ENCODE results near the gene BARHL1.

BARHL1 gene

DNA sequence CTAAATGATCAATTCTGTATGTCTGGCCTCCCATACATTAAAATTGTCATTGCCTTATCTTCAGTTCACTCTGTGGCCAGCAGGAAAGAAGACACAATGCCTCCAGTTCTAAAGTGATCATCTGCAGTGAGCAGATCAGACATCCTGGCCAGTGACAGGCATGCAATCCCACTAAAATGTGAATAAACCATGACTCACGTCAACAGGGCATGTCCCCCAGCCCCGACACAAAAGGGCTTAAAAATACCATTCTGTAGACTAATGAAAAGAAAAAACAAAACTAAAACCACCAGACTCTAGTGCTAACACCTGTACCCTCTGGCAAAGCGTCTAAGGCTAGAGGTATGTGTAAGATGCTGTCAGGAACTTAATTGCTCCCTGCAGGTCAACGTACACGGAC lies 48.9 kb downstream of the BARHL1 start:
- H3K9ac ChIP-seq (ENCODE audit: insufficient read length, low read depth) = no peak overlapping the region
- TF ChIP-seq SUZ12 (IDR thresholded peaks at IDR 0.05; ENCODE audit: extremely low read depth, insufficient read depth, insufficient read length) (no peak), ZNF274 (IDR thresholded peaks at IDR 0.05; ENCODE audit: low read depth, low read length) (no peak), YY1 (IDR thresholded peaks at IDR 0.05; ENCODE audit: insufficient read depth, insufficient read length) (no peak)
- no peak overlapping the region for H3K4me3 ChIP-seq (ENCODE audit: insufficient read length, low read depth)
- no peaks in the 10 kb centered on the region for H3K9me3 ChIP-seq (ENCODE audit: insufficient read depth, low read length)
- peaks cover 60% of the 10 kb centered on the region for H3K36me3 ChIP-seq (ENCODE audit: insufficient read depth, insufficient read length, low read length)
- DNase-seq (ENCODE audit: low read depth, low spot score) = no peak
- H3K4me1 ChIP-seq (ENCODE audit: insufficient read depth, insufficient read length) = peaks cover 3% of the 10 kb centered on the region
- no peaks in the 10 kb centered on the region for H3K27me3 ChIP-seq (ENCODE audit: insufficient read depth, insufficient read length)

DNA sequence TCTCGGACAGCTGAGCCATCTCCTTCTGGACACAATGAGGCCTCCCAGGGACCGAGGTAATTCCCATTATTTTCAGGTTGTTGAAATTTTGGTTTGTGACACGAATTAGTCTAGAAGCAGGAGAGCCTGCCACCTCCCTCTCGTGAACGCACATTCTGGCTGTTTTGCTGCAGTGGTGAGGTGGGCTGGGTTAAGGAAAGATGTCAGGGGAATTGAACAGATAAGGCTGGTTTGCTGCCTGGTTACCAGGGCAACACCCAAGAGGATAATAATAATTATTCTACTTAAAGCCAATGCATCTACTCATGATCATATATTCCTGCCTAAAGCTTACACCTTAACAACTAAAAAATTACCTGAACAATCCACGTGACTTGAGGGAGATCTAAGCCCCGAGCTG lies 49.3 kb downstream of the BARHL1 start:
- no peak for DNase-seq (ENCODE audit: low read depth, low spot score)
- TF ChIP-seq SUZ12 (IDR thresholded peaks at IDR 0.05; ENCODE audit: extremely low read depth, insufficient read depth, insufficient read length) = no peak
- TF ChIP-seq YY1 (IDR thresholded peaks at IDR 0.05; ENCODE audit: insufficient read depth, insufficient read length) = no peak
- no peak for TF ChIP-seq ZNF274 (IDR thresholded peaks at IDR 0.05; ENCODE audit: low read depth, low read length)
- Histone ChIP-seq H3K27me3 (ENCODE audit: insufficient read depth, insufficient read length) (no peaks in the 10 kb centered on the region), H3K9me3 (ENCODE audit: insufficient read depth, low read length) (no peaks in the 10 kb centered on the region), H3K4me1 (ENCODE audit: insufficient read depth, insufficient read length) (peaks cover 3% of the 10 kb centered on the region), H3K9ac (ENCODE audit: insufficient read length, low read depth) (no peak overlapping the region), H3K36me3 (ENCODE audit: insufficient read depth, insufficient read length, low read length) (peaks cover 61% of the 10 kb centered on the region), H3K4me3 (ENCODE audit: insufficient read length, low read depth) (no peak overlapping the region)

DNA sequence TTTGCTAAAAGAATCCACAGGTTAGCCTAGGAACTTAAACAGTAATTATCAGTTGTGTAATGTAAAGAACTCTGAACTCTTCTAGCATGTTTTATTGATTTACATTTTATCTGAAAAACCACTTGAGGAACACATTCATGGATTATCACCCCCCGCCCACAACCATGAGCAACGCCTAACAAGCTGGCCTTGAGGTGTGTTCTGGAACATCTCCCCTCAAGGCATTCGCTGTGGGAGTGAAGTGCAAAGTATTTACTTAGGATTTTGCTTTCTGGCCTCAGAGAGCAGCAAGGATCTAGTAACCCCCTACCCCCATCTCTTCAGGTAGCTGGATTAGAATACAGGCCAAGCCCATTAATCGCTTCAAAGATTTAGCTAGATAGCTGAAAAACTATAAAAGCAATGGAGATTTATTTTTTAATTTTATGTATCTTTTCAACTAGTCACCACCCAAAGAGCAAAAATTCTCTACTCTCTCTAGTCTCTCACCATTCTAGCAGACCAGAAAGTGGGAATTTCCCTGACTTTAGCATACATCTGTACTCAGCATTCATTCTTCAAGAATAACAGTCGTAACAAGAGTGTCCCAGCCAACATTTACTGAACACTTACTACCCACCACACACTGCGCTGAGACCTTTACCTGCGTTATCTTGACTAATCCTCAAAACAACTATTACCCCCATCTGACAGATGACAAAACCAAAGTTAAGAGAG lies 50.2 kb downstream of the BARHL1 start:
- Histone ChIP-seq H3K27me3 (ENCODE audit: insufficient read depth, insufficient read length) (no peaks in the 10 kb centered on the region), H3K9ac (ENCODE audit: insufficient read length, low read depth) (no peak overlapping the region), H3K4me1 (ENCODE audit: insufficient read depth, insufficient read length) (peaks cover 3% of the 10 kb centered on the region), H3K36me3 (ENCODE audit: insufficient read depth, insufficient read length, low read length) (peaks cover 63% of the 10 kb centered on the region), H3K9me3 (ENCODE audit: insufficient read depth, low read length) (no peaks in the 10 kb centered on the region), H3K4me3 (ENCODE audit: insufficient read length, low read depth) (no peak overlapping the region)
- no peak for DNase-seq (ENCODE audit: low read depth, low spot score)
- no peak for TF ChIP-seq ZNF274 (IDR thresholded peaks at IDR 0.05; ENCODE audit: low read depth, low read length)
- no peak for TF ChIP-seq YY1 (IDR thresholded peaks at IDR 0.05; ENCODE audit: insufficient read depth, insufficient read length)
- TF ChIP-seq SUZ12 (IDR thresholded peaks at IDR 0.05; ENCODE audit: extremely low read depth, insufficient read depth, insufficient read length) = no peak

DNA sequence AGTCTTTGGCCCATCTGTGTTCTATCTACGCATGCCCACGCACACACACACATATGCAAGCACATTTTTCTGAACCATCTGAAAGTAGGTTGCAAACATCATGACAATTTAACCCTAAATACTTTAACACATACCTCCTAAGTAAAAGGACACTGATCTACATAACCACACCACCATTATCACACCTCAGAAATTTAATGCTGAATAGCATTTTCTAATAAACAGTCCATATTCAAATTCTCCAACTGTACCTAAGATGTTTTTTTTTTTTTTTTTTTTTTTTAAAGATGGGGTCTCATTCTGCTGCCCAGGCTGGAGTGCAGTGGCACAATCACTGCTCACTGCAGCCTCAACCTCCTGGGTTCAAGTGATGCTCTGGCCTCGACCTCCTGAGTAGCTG lies 51.9 kb downstream of the BARHL1 start:
- Histone ChIP-seq H3K9me3 (ENCODE audit: insufficient read depth, low read length) (no peaks in the 10 kb centered on the region), H3K9ac (ENCODE audit: insufficient read length, low read depth) (no peak overlapping the region), H3K4me1 (ENCODE audit: insufficient read depth, insufficient read length) (no peaks in the 10 kb centered on the region), H3K27me3 (ENCODE audit: insufficient read depth, insufficient read length) (no peaks in the 10 kb centered on the region), H3K36me3 (ENCODE audit: insufficient read depth, insufficient read length, low read length) (peaks cover 64% of the 10 kb centered on the region), H3K4me3 (ENCODE audit: insufficient read length, low read depth) (no peak overlapping the region)
- TF ChIP-seq YY1 (IDR thresholded peaks at IDR 0.05; ENCODE audit: insufficient read depth, insufficient read length) = no peak
- TF ChIP-seq ZNF274 (IDR thresholded peaks at IDR 0.05; ENCODE audit: low read depth, low read length) = no peak
- no peak for TF ChIP-seq SUZ12 (IDR thresholded peaks at IDR 0.05; ENCODE audit: extremely low read depth, insufficient read depth, insufficient read length)
- DNase-seq (ENCODE audit: low read depth, low spot score) = no peak

DNA sequence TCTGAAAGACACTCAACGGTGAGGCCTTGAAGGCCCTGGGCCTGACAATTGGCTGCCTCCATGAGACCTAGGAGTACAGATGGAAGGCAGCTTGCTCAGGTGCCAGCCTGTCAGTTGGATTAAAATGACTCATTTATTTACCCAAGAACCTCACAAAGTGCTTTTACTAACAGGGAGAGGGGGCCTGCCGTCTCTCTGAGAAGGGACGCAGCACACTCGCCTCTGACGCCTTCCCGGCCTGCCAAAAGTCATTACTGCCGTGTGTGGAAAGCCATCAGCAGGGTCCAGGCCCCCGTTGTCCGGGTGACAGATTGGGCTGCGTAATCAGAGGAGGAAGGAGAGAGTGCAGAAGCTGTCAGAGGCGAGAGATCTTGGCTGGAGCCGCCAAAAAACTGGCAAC lies 54.9 kb downstream of the BARHL1 start:
- no peak for TF ChIP-seq SUZ12 (IDR thresholded peaks at IDR 0.05; ENCODE audit: extremely low read depth, insufficient read depth, insufficient read length)
- no peak for TF ChIP-seq YY1 (IDR thresholded peaks at IDR 0.05; ENCODE audit: insufficient read depth, insufficient read length)
- TF ChIP-seq ZNF274 (IDR thresholded peaks at IDR 0.05; ENCODE audit: low read depth, low read length) = no peak
- Histone ChIP-seq H3K9me3 (ENCODE audit: insufficient read depth, low read length) (no peaks in the 10 kb centered on the region), H3K4me3 (ENCODE audit: insufficient read length, low read depth) (no peak overlapping the region), H3K27me3 (ENCODE audit: insufficient read depth, insufficient read length) (no peaks in the 10 kb centered on the region), H3K4me1 (ENCODE audit: insufficient read depth, insufficient read length) (no peaks in the 10 kb centered on the region), H3K36me3 (ENCODE audit: insufficient read depth, insufficient read length, low read length) (peaks cover 66% of the 10 kb centered on the region), H3K9ac (ENCODE audit: insufficient read length, low read depth) (no peak overlapping the region)
- DNase-seq (ENCODE audit: low read depth, low spot score) = no peak

DNA sequence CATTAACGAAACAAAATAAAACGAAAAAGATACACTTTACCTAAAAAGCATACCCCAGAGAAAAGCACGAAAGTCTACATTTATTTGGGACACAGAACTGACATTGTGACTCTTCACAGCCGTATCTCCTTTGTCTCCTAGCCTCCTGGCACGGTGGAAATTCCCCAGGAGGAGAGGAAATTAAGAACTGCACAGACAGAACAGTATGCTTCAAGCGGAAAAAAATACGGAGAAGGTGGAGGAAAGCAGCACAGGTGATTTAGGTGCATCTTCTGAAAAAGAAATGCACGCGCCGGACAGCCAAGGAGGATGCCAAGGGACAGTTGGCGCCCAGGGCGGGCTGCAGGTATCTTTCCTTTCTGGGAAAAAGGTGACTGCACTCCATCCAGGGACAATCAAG lies 55.4 kb downstream of the BARHL1 start:
- no peaks in the 10 kb centered on the region for H3K27me3 ChIP-seq (ENCODE audit: insufficient read depth, insufficient read length)
- H3K9ac ChIP-seq (ENCODE audit: insufficient read length, low read depth) = no peak overlapping the region
- TF ChIP-seq ZNF274 (IDR thresholded peaks at IDR 0.05; ENCODE audit: low read depth, low read length) (no peak), SUZ12 (IDR thresholded peaks at IDR 0.05; ENCODE audit: extremely low read depth, insufficient read depth, insufficient read length) (no peak), YY1 (IDR thresholded peaks at IDR 0.05; ENCODE audit: insufficient read depth, insufficient read length) (no peak)
- no peak for DNase-seq (ENCODE audit: low read depth, low spot score)
- no peaks in the 10 kb centered on the region for H3K4me1 ChIP-seq (ENCODE audit: insufficient read depth, insufficient read length)
- H3K36me3 ChIP-seq (ENCODE audit: insufficient read depth, insufficient read length, low read length) = peaks cover 71% of the 10 kb centered on the region
- no peak overlapping the region for H3K4me3 ChIP-seq (ENCODE audit: insufficient read length, low read depth)
- H3K9me3 ChIP-seq (ENCODE audit: insufficient read depth, low read length) = no peaks in the 10 kb centered on the region

DNA sequence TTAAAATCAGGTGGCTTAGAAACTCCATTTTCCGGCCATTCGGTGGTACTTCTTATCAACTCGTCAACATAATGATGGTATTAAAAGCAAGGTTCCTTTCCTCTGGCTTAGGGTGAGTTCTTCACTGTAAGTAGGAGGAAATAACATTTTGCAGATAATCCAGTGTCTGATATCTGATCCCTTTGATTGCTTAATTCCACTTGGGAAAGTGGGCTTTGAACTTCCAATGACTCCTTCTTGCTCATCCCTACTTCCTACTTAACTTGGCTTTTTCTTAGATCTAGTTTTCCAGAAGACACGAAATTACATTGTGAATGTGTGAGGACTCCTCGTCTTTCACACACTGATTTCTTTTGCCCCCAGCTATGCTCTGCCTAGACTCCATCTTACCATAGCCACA lies 55.8 kb downstream of the BARHL1 start:
- peaks cover 75% of the 10 kb centered on the region for H3K36me3 ChIP-seq (ENCODE audit: insufficient read depth, insufficient read length, low read length)

More for the DNA sequence above, 55.8 kb downstream of the BARHL1 start:
- H3K27me3 ChIP-seq (ENCODE audit: insufficient read depth, insufficient read length) = no peaks in the 10 kb centered on the region
- no peak overlapping the region for H3K4me3 ChIP-seq (ENCODE audit: insufficient read length, low read depth)
- H3K9me3 ChIP-seq (ENCODE audit: insufficient read depth, low read length) = no peaks in the 10 kb centered on the region
- H3K4me1 ChIP-seq (ENCODE audit: insufficient read depth, insufficient read length) = no peaks in the 10 kb centered on the region
- H3K9ac ChIP-seq (ENCODE audit: insufficient read length, low read depth) = no peak overlapping the region
- no peak for DNase-seq (ENCODE audit: low read depth, low spot score)
- TF ChIP-seq ZNF274 (IDR thresholded peaks at IDR 0.05; ENCODE audit: low read depth, low read length) (no peak), YY1 (IDR thresholded peaks at IDR 0.05; ENCODE audit: insufficient read depth, insufficient read length) (no peak), SUZ12 (IDR thresholded peaks at IDR 0.05; ENCODE audit: extremely low read depth, insufficient read depth, insufficient read length) (no peak)

Data from NT2/D1 (cell line).